Upper lobe of left lung (tissue), 6 donors: ENCODE measurements around the gene FLT3LG. TPM values are rescaled to one million over a fixed set of nuclear protein-coding genes. Genes with fewer than 3 reads are reported as not detected.

Experiments used
- ATAC-seq, 2 donors: fragments of 200-7000 bp; cut with Tn5 transposase; one replicate each; pipeline ENCODE4 v1.9.1; 2022; ENCODE audit warnings: mild to moderate bottlenecking in 2 of 2, moderate library complexity in 2 of 2; ENCODE audit not compliant: low FRiP score in 2 of 2
- DNase-seq, 2 donors: peaks; one replicate each; pipeline ENCODE4 v3.0.0-alpha.2; 2019 to 2020
- H3K27ac ChIP-seq, 4 donors: fragments of 200-600 bp; sonication (generic); one replicate each; pipeline ENCODE4 v1.5.1; 2016 to 2019
- H3K27me3 ChIP-seq, 4 donors: fragments of 200-600 bp; sonication (generic); one replicate each; pipeline ENCODE4 v1.5.1; 2017 to 2019
- H3K36me3 ChIP-seq, 4 donors: fragments of 200-600 bp; sonication (generic); one replicate each; pipeline ENCODE4 v1.5.1; 2016 to 2019
- H3K4me1 ChIP-seq, 4 donors: fragments of 200-600 bp; sonication (generic); one replicate each; pipeline ENCODE4 v1.5.1; 2018 to 2019
- H3K4me3 ChIP-seq, 4 donors: fragments of 200-600 bp; sonication (generic); one replicate each; pipeline ENCODE4 v1.5.1; 2017 to 2019; ENCODE audit warnings: mild to moderate bottlenecking in 2 of 4, moderate library complexity in 1 of 4
- H3K9me3 ChIP-seq, 4 donors: fragments of 200-600 bp; sonication (generic); one replicate each; pipeline ENCODE4 v1.5.1; 2018 to 2019
- CTCF ChIP-seq, 6 experiments: fragments of 450-650 bp in 4 of 6; fragments of 200-600 bp in 2 of 6; sonication (generic) in 2 of 6; IDR thresholded peaks; one replicate each; pipeline ENCODE4 v1.5.1; 2016 to 2019; ENCODE audit warnings: antibody characterized with exemption in 6 of 6
- EP300 ChIP-seq, 4 donors: sonication (generic); formaldehyde crosslinking; IDR thresholded peaks; one replicate each; pipeline ENCODE4 v1.5.1; 2017; ENCODE audit warnings: antibody characterized with exemption in 4 of 4, control low read depth in 2 of 4
- POLR2A ChIP-seq, 4 donors: fragments of 450-650 bp; IDR thresholded peaks; one replicate each; pipeline ENCODE4 v1.5.1; 2016 to 2017; ENCODE audit warnings: antibody characterized with exemption in 4 of 4, mild to moderate bottlenecking in 2 of 4
- POLR2AphosphoS5 ChIP-seq, 2 donors: sonication (generic); formaldehyde crosslinking; IDR thresholded peaks; one replicate each; pipeline ENCODE4 v1.5.1; 2017; ENCODE audit warnings: antibody characterized with exemption in 2 of 2
- WGBS, 2 donors: methylation state at CpG; one replicate each; pipeline ENCODE4 v1.1.5; 2017 to 2018; 5-methylcytosine and 5-hydroxymethylcytosine counted together
- total RNA-seq, 6 donors: library from RNA; depleted of rRNA in 4 of 6; stranded (reverse); fragments of >200 nt in 4 of 6; gene quantifications; one replicate each; pipeline versions ENCODE4 v1.1.0 to v1.2.1, GENCODE V29; 2016 to 2021
- donor health status: DM: no; HTN: no; CAD: no; lungs with moderate emphysema.
- donor health status: DM: no; HTN: yes; CAD: no; lungs with severe emphysema.

The FLT3LG gene, protein sequence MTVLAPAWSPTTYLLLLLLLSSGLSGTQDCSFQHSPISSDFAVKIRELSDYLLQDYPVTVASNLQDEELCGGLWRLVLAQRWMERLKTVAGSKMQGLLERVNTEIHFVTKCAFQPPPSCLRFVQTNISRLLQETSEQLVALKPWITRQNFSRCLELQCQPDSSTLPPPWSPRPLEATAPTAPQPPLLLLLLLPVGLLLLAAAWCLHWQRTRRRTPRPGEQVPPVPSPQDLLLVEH
- total RNA-seq = 10 to 100 TPM in 3 of 6 donors, 1 to 10 TPM in 3; 4.3 to 19.9 (median 9.9) TPM

DNA sequence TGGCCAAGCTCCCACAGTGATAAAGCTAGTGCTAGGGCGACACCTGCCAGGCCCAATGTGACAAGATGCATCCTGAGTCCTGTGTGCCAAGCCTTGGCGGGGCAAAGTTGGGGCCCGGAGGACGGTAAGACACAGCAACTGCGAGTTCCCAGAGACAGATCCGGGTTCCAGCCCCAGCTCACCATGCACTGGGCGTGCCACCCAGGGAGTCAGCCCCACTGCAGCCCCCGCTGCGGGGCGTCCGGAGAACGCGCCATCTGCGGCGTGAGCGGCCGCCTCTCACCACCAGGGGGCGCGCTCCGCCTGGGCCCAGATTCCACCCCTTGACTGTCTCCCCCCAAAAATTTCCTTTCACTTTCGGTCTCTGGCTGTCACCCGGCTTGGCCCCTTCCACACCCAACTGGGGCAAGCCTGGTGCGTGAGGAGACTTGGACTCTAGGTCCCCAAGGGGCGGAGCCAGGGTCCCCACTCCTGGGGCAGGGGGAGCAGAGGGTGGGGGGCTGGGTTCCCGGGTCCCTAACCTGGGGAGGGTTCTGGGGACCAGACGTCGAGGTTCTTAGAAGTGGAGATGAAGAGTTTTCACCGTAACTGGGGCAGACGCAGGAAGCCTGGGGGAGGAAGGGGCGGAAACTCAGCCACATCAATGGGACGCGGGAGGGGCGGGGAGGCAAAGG, at the start of gene FLT3LG:
TSS of gene FLT3LG (plus strand) at position 348 of the 674 bp plus-strand sequence. CDS start 425 bp downstream, outside the sequence.
- DNase-seq = peak; percentile 82 to 97
- TF ChIP-seq EP300 (IDR thresholded peaks at IDR 0.05) = no peak
- peak; percentile 98 to 99 (median 98) for TF ChIP-seq CTCF (IDR thresholded peaks at IDR 0.05)
- TF ChIP-seq POLR2AphosphoS5 (IDR thresholded peaks at IDR 0.05) = peak; percentile 42 to 69
- peak in 1 of 4 donors; percentile 18 for TF ChIP-seq POLR2A (IDR thresholded peaks at IDR 0.05)

DNA sequence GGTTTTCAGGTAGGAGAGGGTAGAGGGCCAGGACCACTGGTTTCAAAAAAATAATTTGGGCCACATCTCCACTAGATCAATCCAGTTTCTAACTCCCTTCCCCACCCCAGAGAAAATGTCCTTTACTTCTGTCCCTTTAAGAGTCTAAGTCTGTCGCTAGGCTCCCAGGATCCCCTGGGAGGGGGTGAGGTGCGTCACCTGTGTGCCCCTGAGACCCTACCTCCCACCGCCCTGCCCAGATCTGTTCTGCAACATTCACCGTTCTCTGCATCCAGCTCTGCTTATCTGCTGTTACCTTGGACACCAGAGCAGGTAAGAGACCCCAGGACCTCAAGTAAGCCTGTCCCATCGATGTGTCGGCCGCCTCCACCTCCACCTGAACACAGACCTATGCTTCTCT, 48.8 kb upstream of the FLT3LG start, which contains the start of gene GFY:
TSS of gene GFY (plus strand) at position 211 of the 400 bp plus-strand sequence. CDS start 1,043 bp downstream, outside the sequence.
- ATAC-seq = no peak
- TF ChIP-seq CTCF (IDR thresholded peaks at IDR 0.05) (no peak), POLR2AphosphoS5 (IDR thresholded peaks at IDR 0.05) (no peak), EP300 (IDR thresholded peaks at IDR 0.05) (no peak), POLR2A (IDR thresholded peaks at IDR 0.05) (no peak)
- peaks cover 29 to 52% (median 36%) of the 10 kb centered on the region in 4 donors for H3K4me1 ChIP-seq
- no peaks in the 10 kb centered on the region for H3K9me3 ChIP-seq
- peaks cover 0 to 78% (median 48%) of the 10 kb centered on the region in 4 donors for H3K27me3 ChIP-seq
- DNase-seq = no peak
- no peaks in the 10 kb centered on the region for H3K36me3 ChIP-seq
- no peak within 1 kb of the TSS for H3K4me3 ChIP-seq
- WGBS, 2 donors = 45 to 59% methylated on average over 7 of the region's 7 CpGs
- no peak within 1 kb of the TSS for H3K27ac ChIP-seq

More for the DNA sequence above, at the start of gene FLT3LG:
- no peaks in the 10 kb centered on the region for H3K27me3 ChIP-seq
- WGBS, 2 donors = 0 to 8% methylated on average over 6 to 17 of the region's 33 CpGs
- H3K36me3 ChIP-seq = peaks cover 0 to 7% (median 0%) of the 10 kb centered on the region in 4 donors
- peak; percentile 87 to 91 for ATAC-seq
- no peaks in the 10 kb centered on the region for H3K9me3 ChIP-seq
- H3K4me3 ChIP-seq = peak within 1 kb of the TSS; percentile 47 to 85 (median 64)
- peak within 1 kb of the TSS; percentile 73 to 92 (median 88) for H3K27ac ChIP-seq
- H3K4me1 ChIP-seq = peaks cover 9 to 34% (median 16%) of the 10 kb centered on the region in 4 donors

DNA sequence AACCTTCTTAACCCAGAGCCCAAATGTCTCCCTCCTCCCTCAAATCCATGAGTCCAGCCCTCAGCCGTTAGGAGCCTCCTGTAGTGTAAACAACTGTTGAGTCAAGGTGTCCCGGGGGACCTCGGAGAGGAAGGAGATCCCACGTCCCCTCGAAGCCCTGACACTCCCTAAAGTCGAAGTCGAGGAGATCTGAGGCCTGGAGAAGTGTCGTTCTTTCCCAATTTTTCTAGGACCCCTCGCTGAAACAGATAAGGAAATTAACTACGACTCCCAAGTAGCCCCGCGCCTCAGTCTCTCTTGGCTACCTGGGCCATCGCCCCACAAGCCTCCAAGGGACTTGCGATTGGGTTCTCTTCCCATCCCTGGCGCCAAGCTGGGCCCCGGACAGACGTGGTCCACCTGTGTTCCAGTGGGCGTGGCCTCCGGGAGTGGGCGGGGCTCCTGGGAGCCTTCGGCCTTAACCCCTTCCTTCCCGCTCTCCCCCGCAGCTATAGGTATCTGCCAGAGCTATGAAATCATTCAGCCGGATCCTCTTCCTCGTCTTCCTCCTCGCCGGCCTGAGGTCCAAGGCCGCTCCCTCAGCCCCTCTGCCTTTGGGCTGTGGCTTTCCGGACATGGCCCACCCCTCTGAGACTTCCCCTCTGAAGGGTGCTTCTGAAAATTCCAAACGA, 48.0 kb upstream of the FLT3LG start:
- peak in 1 of 2 donors; percentile 85 for DNase-seq

DNA sequence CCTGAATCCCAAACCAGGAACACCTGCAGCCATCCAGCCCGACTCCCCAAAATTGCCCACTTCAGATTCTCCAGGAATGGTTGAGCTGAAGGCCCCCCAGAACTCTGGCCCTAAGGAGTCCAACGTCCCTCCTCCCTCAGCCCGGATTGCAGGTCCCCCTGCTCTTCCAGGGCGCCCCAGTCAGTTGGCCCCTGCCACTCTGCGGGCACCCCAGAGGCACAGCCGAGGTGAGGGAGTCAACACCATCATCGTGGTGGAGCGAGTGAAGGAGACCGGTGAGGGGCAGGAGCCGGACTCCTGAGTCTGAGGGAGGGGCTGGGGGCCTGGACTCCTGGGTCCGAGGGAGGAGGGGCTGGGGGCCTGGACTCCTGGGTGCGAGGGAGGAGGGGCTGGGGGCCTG, 46.7 kb upstream of the FLT3LG start:
- TF ChIP-seq CTCF (IDR thresholded peaks at IDR 0.05) (no peak), POLR2AphosphoS5 (IDR thresholded peaks at IDR 0.05) (no peak)
- no peak for DNase-seq
- Histone ChIP-seq H3K4me3 (no peak overlapping the region), H3K27me3 (peaks cover 0 to 82% (median 51%) of the 10 kb centered on the region in 4 donors), H3K27ac (no peak overlapping the region), H3K4me1 (peaks cover 20 to 38% (median 24%) of the 10 kb centered on the region in 4 donors), H3K9me3 (no peaks in the 10 kb centered on the region), H3K36me3 (no peaks in the 10 kb centered on the region)
- 69 to 80% methylated on average over 1 of the region's 12 CpGs for WGBS, 2 donors
- ATAC-seq = no peak

More for the DNA sequence above, 48.0 kb upstream of the FLT3LG start:
- no peaks in the 10 kb centered on the region for H3K9me3 ChIP-seq
- WGBS, 2 donors = 5% methylated on average over 30 of the region's 30 CpGs
- H3K4me1 ChIP-seq = peaks cover 28 to 44% (median 31%) of the 10 kb centered on the region in 4 donors
- no peak for TF ChIP-seq POLR2AphosphoS5 (IDR thresholded peaks at IDR 0.05)
- TF ChIP-seq EP300 (IDR thresholded peaks at IDR 0.05) = no peak
- no peak for TF ChIP-seq POLR2A (IDR thresholded peaks at IDR 0.05)
- no peak for TF ChIP-seq CTCF (IDR thresholded peaks at IDR 0.05)
- no peak overlapping the region for H3K4me3 ChIP-seq
- no peak overlapping the region for H3K27ac ChIP-seq
- ATAC-seq = no peak
- no peaks in the 10 kb centered on the region for H3K36me3 ChIP-seq
- H3K27me3 ChIP-seq = peaks cover 0 to 82% (median 52%) of the 10 kb centered on the region in 4 donors
